Measurements from ENCODE around the gene SNRPD3. TPM values are rescaled to one million over a fixed set of nuclear protein-coding genes. Genes with fewer than 3 reads are reported as not detected.
A peak's percentile ranks its signal among the peaks of the same experiment; 100 is the strongest.
"Not testable (repeated sequence)": the region's sequence is repeated elsewhere in the genome, so short reads cannot be mapped to it uniquely, and the experiment has no call there.

The SNRPD3 gene
- total and polyA plus RNA-seq, 2 donors (not counting 3 experiments of a cell fraction or from before 2014, with no cell fraction given) = 121 to 253 TPM

- no peaks in the 10 kb centered on the region for H4K20me1 ChIP-seq (replicated peaks; ENCODE audit: control insufficient read depth, extremely low read depth, insufficient read depth, low read length)
- peak within 1 kb of the TSS; percentile 85 for H3K4me2 ChIP-seq (ENCODE audit: insufficient read depth, low read length)
- TF ChIP-seq POLR2AphosphoS5 (IDR thresholded peaks at IDR 0.05; ENCODE audit: insufficient read depth, low read depth, low read length) (no peak), JUN (IDR thresholded peaks at IDR 0.05; ENCODE audit: borderline replicate concordance, insufficient read depth, insufficient read length, low read depth) (no peak), CTCF (IDR thresholded peaks at IDR 0.05; ENCODE audit: extremely low read depth in 1 of 2, insufficient read depth in 1 of 2, low read depth in 1 of 2, low read length in 2 of 2) (no peak), FOS (IDR thresholded peaks at IDR 0.05; ENCODE audit: borderline replicate concordance, insufficient read depth, low read length) (no peak)
- H3K4me1 ChIP-seq (ENCODE audit: control insufficient read depth, extremely low read depth, insufficient read depth, low read length) = peaks cover 7% of the 10 kb centered on the region
- peak within 1 kb of the TSS; percentile 54 to 69 (median 60) for H3K4me3 ChIP-seq (replicated peaks in 1 of 3; ENCODE audit: insufficient read depth in 1 of 3, low read depth in 1 of 3, low read length in 3 of 3)
- peak within 1 kb of the TSS; percentile 40 for H3K27ac ChIP-seq (ENCODE audit: insufficient read depth, low read depth, low read length)
- ChIA-PET POLR2A (no interaction called here), CTCF (interaction anchor here (0.8 to 1.6 kb wide), 2 partner anchors 9 to 179 kb away, joined by 3 to 4 read pairs; no protein-coding TSS in a partner anchor)
- no peaks in the 10 kb centered on the region for H3K36me3 ChIP-seq (ENCODE audit: control insufficient read depth in 2 of 2, extremely low read depth in 1 of 2, insufficient read depth in 2 of 2, low read length in 2 of 2)
- peak within 1 kb of the TSS; percentile 79 for H3K9ac ChIP-seq (replicated peaks; ENCODE audit: extremely low read depth, insufficient read depth, low read length)
- H3K9me3 ChIP-seq (replicated peaks; ENCODE audit: control insufficient read depth, insufficient read depth, low read length) = no peaks in the 10 kb centered on the region
- peak within 1 kb of the TSS; percentile 95 for H2AFZ ChIP-seq (ENCODE audit: low read depth, low read length)
- DNase-seq (ENCODE audit: low read depth, low spot score) (peak; percentile 77), FAIRE-seq (peak; percentile 88)
- no peaks in the 10 kb centered on the region for H3K9me1 ChIP-seq (replicated peaks; ENCODE audit: control insufficient read depth, extremely low read depth, insufficient read depth, low read length)
- no peaks in the 10 kb centered on the region for H3K27me3 ChIP-seq (ENCODE audit: control insufficient read depth in 2 of 2, insufficient read depth in 2 of 2, low read length in 2 of 2)
- intact Hi-C loops (cut with micrococcal nuclease) = no loop called here
- dilution Hi-C loops (cut with MboI; ENCODE audit: extremely low pct_ligation_motif_present, low sequenced_read_pairs) = no loop called here
- no TSS peak for BruUV-seq (replicated peaks)
- no peaks in the 10 kb centered on the region for H3K79me2 ChIP-seq (ENCODE audit: control insufficient read depth, insufficient read depth, low read length)
Observed at GRCh38 chr22:24592851-24593558, 37.2 kb downstream of the SNRPD3 start, which contains the start of gene LRRC75B. Gene LRRC75B, minus strand, starts transcription at chr22:24593073. Its CDS starts 34 bp downstream, at chr22:24593039.

- DNase-seq (ENCODE audit: low read depth, low spot score); dilution Hi-C loops (cut with MboI; ENCODE audit: extremely low pct_ligation_motif_present, low sequenced_read_pairs); H4K20me1 ChIP-seq (replicated peaks; ENCODE audit: control insufficient read depth, extremely low read depth, insufficient read depth, low read length); H3K27ac ChIP-seq (ENCODE audit: insufficient read depth, low read depth, low read length); H3K27me3 ChIP-seq (ENCODE audit: control insufficient read depth in 2 of 2, insufficient read depth in 2 of 2, low read length in 2 of 2); H3K4me1 ChIP-seq (ENCODE audit: control insufficient read depth, extremely low read depth, insufficient read depth, low read length); H3K79me2 ChIP-seq (ENCODE audit: control insufficient read depth, insufficient read depth, low read length); H3K9me3 ChIP-seq (replicated peaks; ENCODE audit: control insufficient read depth, insufficient read depth, low read length); H3K4me3 ChIP-seq (replicated peaks in 1 of 3; ENCODE audit: insufficient read depth in 1 of 3, low read depth in 1 of 3, low read length in 3 of 3); intact Hi-C loops (cut with micrococcal nuclease); H3K36me3 ChIP-seq (ENCODE audit: control insufficient read depth in 2 of 2, extremely low read depth in 1 of 2, insufficient read depth in 2 of 2, low read length in 2 of 2); H3K9me1 ChIP-seq (replicated peaks; ENCODE audit: control insufficient read depth, extremely low read depth, insufficient read depth, low read length); FAIRE-seq; POLR2A ChIA-PET; BruUV-seq (replicated peaks): not testable (repeated sequence)
- H3K4me2 ChIP-seq (ENCODE audit: insufficient read depth, low read length) = peak overlapping the region; percentile 40
- peak overlapping the region; percentile 79 for H3K9ac ChIP-seq (replicated peaks; ENCODE audit: extremely low read depth, insufficient read depth, low read length)
- CTCF ChIA-PET = interaction anchor here (0.8 to 1.6 kb wide), 2 partner anchors 10 to 179 kb away, joined by 3 to 4 read pairs; no protein-coding TSS in a partner anchor
- H2AFZ ChIP-seq (ENCODE audit: low read depth, low read length) = peak overlapping the region; percentile 95
Observed at GRCh38 chr22:24593559-24593835, 37.7 kb downstream of the SNRPD3 start.

Measured in endothelial cell of umbilical vein (primary cell).